ENCODE data around the gene P4HB.

P4HB gene

DNA sequence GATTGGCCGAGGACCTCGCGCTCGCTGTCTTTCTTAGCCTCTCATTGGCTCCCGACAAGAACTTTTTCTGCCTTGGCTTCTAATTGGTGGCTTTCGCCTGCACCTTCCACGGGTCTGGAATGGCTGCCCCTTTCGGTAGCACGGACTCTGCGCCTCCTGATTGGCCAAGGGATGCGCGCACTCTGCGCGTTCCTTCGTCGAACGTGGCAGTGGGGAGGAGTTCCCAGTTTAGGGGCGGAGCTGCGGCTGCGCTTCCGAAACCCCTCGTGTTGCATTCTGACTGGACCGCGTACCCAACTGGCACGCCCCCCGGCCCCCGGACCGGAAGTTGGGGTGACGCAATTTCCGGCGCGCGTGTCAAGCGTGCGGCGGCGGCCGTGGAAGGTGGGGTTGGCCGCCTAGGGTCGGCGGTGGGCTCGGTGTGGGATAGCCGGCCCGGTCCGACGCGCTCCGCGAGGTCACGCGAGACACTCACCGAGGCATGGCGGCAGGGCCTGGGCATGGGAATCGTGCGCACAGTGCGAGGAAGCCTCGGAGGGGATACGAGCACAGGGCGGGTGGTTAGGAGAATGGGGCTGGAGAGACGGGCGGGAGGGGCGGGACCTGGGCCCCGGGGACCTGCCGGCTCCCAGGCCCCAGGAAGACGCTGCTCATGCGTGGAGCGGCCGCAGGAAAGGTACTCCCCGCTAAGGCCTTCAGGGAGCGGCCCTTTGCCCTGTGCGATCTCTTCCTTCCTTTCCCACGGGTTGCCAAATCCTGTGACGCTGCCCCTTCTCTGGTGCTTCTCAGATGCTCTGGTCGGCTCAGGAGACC lies 627 bp upstream of the P4HB start:
- H3K4me3 ChIP-seq (ENCODE audit: low read length in 2 of 2), result peak overlapping the region; percentile 84 to 91
- peaks cover 13 to 23% of the 10 kb centered on the region in 2 donors for H3K36me3 ChIP-seq (ENCODE audit: control insufficient read depth in 2 of 2, insufficient read depth in 2 of 2, low read length in 2 of 2)
- peak overlapping the region; percentile 97 to 98 for H3K9ac ChIP-seq (ENCODE audit: low read depth in 1 of 2, low read length in 2 of 2)
- no peaks in the 10 kb centered on the region for H3K9me3 ChIP-seq (ENCODE audit: control insufficient read depth in 2 of 2, low read length in 2 of 2)
- H3K27ac ChIP-seq (ENCODE audit: low read depth in 2 of 2, low read length in 2 of 2), result peak overlapping the region; percentile 96 to 99
- peaks cover 48 to 50% of the 10 kb centered on the region in 2 donors for H3K4me1 ChIP-seq (ENCODE audit: control insufficient read depth in 2 of 2, insufficient read depth in 2 of 2, low read length in 2 of 2)
- no peaks in the 10 kb centered on the region for H3K27me3 ChIP-seq (ENCODE audit: control insufficient read depth in 2 of 2, insufficient read depth in 2 of 2, low read length in 2 of 2)

DNA sequence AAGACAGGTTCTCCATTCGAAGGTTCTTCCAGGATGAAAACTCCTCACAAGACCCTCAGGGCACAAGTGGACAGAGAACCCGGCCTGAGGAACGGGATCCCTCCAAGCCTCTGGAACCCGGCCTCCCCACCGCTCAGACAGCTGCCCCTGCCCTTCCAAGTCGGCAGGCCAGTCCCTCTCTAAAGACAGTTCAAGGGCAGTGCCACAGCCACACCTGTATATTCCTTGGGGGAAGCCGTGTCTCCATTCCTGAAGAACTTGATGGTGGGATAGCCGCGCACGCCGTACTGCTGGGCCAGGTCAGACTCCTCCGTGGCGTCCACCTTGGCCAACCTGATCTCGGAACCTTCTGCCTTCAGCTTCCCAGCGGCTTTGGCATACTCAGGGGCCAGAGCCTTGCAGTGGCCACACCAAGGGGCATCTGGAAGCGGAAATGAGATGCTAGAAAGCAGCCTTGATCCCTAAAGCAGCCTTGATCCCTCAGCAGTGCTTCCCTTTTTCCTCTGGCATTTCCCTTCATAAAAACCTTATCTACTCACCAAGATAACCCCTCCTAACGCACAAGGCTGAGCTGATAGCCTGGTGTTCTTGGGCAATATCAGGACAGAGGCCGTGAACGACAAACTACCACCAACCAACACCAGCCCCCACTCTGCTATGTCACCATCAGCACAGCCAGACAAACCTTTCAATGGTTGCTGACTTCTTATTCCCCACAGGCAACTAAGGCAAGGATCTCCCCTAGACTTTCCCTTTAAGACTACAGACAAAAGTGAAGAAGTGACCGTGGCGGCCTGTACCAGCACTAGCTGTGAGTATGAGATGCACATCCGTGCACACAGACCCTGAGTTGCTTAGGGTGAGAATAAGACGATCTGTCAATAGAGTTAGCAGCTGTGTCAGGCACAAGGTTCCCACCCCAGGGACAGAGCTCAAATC lies 1.1 kb downstream of the P4HB start:
- Histone ChIP-seq H3K9me3 (ENCODE audit: control insufficient read depth in 2 of 2, low read length in 2 of 2) (no peaks in the 10 kb centered on the region), H3K4me1 (ENCODE audit: control insufficient read depth in 2 of 2, insufficient read depth in 2 of 2, low read length in 2 of 2) (peaks cover 36 to 37% of the 10 kb centered on the region in 2 donors), H3K9ac (ENCODE audit: low read depth in 1 of 2, low read length in 2 of 2) (peak overlapping the region; percentile 93 to 96), H3K27ac (ENCODE audit: low read depth in 2 of 2, low read length in 2 of 2) (peak overlapping the region; percentile 93 to 94), H3K4me3 (ENCODE audit: low read length in 2 of 2) (peak overlapping the region; percentile 74 to 96), H3K27me3 (ENCODE audit: control insufficient read depth in 2 of 2, insufficient read depth in 2 of 2, low read length in 2 of 2) (no peaks in the 10 kb centered on the region), H3K36me3 (ENCODE audit: control insufficient read depth in 2 of 2, insufficient read depth in 2 of 2, low read length in 2 of 2) (peaks cover 29 to 39% of the 10 kb centered on the region in 2 donors)

DNA sequence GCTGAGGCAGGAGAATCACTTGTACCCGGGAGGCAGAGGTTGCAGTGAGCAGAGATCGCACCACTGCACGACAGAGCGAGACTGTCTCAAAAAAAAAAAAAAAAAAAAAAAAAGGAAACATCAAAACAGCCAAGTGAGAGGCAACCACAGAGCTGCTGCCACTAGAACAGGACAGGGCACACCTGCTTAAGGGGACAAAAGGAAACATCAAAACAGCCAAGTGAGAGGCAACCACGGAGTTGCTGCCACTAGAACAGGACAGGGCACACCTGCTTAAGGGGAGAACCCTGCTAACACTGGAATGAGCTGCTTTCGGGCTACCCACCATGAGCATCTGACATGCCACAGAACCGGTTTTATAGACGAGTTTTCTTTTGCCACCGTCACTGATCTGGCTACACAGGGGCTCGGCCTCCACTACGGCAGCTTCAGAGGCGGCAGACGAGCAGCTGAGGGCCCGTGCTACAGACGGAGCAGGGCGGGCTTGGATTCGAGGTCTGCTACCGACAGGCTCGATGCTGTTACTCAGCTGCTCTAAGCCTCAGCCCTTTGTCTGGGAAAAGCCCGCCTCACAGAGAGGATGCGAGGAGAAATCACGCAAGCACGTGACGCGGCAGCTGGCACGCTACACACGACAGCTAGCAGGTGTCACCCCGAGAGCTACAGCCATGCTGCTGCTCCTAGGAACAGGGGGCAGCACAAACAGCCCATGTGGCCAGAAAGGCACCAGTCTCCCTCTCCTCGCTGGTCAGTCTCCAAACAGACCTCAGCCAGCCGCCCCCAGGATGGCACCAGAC lies 2.0 kb downstream of the P4HB start:
- peak overlapping the region; percentile 74 to 96 for H3K4me3 ChIP-seq (ENCODE audit: low read length in 2 of 2)
- no peaks in the 10 kb centered on the region for H3K9me3 ChIP-seq (ENCODE audit: control insufficient read depth in 2 of 2, low read length in 2 of 2)
- peaks cover 31 to 32% of the 10 kb centered on the region in 2 donors for H3K4me1 ChIP-seq (ENCODE audit: control insufficient read depth in 2 of 2, insufficient read depth in 2 of 2, low read length in 2 of 2)
- H3K27me3 ChIP-seq (ENCODE audit: control insufficient read depth in 2 of 2, insufficient read depth in 2 of 2, low read length in 2 of 2), result no peaks in the 10 kb centered on the region
- H3K27ac ChIP-seq (ENCODE audit: low read depth in 2 of 2, low read length in 2 of 2), result no peak overlapping the region
- H3K36me3 ChIP-seq (ENCODE audit: control insufficient read depth in 2 of 2, insufficient read depth in 2 of 2, low read length in 2 of 2), result peaks cover 32 to 48% of the 10 kb centered on the region in 2 donors
- H3K9ac ChIP-seq (ENCODE audit: low read depth in 1 of 2, low read length in 2 of 2), result peak overlapping the region; percentile 93 to 96

DNA sequence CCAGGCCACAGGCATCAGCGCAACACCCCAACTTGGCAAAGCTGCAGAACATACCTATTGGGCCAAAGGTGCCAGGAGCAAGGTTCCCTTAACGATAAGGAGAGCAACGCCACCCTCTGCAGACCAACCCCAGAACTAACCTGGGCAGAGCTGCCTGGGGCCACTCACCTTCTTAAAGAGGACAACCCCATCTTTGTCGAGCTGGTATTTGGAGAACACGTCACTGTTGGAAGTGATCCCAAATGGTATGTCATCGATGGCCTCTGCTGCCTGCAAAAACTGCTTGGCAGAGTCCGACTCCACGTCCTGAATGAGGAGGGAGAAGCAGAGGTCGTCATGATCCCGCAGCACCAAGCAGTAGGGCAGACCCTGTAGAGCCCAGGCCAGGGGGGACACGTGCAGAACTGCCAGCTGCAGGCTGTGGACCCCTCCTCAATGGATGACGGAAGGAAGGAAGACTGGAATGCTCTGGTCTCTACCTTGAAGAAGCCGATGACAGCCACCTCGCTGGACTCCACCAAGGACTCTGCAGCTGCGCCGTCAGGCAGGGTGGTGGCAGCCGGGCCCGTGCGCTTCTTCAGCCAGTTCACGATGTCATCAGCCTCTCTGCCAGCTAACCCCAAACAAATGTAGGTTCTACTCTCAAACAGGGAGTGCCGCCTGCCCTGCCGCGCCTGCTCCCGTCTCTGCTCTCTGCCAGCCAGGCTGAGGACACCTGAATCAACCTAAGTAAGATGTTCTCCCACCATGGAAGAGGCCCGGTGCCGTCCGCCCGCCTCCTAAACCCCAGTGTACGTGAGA lies 5.2 kb downstream of the P4HB start:
- H3K9me3 ChIP-seq (ENCODE audit: control insufficient read depth in 2 of 2, low read length in 2 of 2), result no peaks in the 10 kb centered on the region
- no peak overlapping the region for H3K4me3 ChIP-seq (ENCODE audit: low read length in 2 of 2)
- no peak overlapping the region for H3K9ac ChIP-seq (ENCODE audit: low read depth in 1 of 2, low read length in 2 of 2)
- H3K36me3 ChIP-seq (ENCODE audit: control insufficient read depth in 2 of 2, insufficient read depth in 2 of 2, low read length in 2 of 2), result peaks cover 52 to 64% of the 10 kb centered on the region in 2 donors
- H3K27me3 ChIP-seq (ENCODE audit: control insufficient read depth in 2 of 2, insufficient read depth in 2 of 2, low read length in 2 of 2), result no peaks in the 10 kb centered on the region
- no peak overlapping the region for H3K27ac ChIP-seq (ENCODE audit: low read depth in 2 of 2, low read length in 2 of 2)
- peaks cover 15 to 21% of the 10 kb centered on the region in 2 donors for H3K4me1 ChIP-seq (ENCODE audit: control insufficient read depth in 2 of 2, insufficient read depth in 2 of 2, low read length in 2 of 2)

DNA sequence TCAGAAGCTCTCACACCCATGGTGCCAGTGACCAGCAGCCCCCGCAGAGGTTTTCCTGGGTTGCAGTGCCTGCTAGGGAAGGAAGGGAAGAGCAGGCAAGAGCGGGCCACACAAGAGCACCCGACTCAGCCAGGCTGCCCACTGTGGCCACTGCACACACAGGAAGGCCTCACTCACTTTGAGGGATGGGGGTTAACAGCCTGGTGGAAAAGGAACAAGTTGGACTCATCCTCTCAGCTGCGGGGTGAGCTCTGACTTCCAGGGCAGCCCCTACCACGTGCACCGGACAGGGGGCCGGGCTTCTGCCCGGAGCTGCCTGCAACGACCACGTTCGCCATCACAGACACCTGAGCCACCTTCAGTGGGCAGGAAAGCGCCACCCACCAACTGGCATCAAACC lies 8.1 kb downstream of the P4HB start:
- Histone ChIP-seq H3K27me3 (ENCODE audit: control insufficient read depth in 2 of 2, insufficient read depth in 2 of 2, low read length in 2 of 2) (no peaks in the 10 kb centered on the region), H3K4me3 (ENCODE audit: low read length in 2 of 2) (no peak overlapping the region), H3K4me1 (ENCODE audit: control insufficient read depth in 2 of 2, insufficient read depth in 2 of 2, low read length in 2 of 2) (no peaks in the 10 kb centered on the region), H3K27ac (ENCODE audit: low read depth in 2 of 2, low read length in 2 of 2) (no peak overlapping the region), H3K36me3 (ENCODE audit: control insufficient read depth in 2 of 2, insufficient read depth in 2 of 2, low read length in 2 of 2) (peaks cover 48 to 55% of the 10 kb centered on the region in 2 donors), H3K9me3 (ENCODE audit: control insufficient read depth in 2 of 2, low read length in 2 of 2) (no peaks in the 10 kb centered on the region), H3K9ac (ENCODE audit: low read depth in 1 of 2, low read length in 2 of 2) (no peak overlapping the region)

DNA sequence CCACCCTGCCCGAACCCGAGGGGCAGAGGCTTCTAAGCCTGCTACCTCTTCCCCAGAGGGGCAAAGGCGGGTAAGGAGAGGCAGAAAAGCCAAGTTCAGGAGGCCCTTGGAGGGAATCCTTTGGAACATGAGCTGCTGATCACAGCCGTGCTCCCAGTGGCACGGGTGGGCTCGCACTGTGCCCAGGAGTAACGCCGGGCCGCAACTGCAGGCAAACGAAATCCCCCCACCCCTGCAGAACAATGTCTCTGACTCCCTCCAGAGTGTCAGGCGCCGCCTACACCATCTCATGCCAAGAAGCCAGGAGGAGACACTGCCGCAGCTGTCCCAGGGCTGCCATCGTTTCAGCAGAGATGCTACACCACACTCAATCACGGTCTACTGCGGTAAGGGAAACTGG lies 8.9 kb downstream of the P4HB start:
- peaks cover 56 to 60% of the 10 kb centered on the region in 2 donors for H3K36me3 ChIP-seq (ENCODE audit: control insufficient read depth in 2 of 2, insufficient read depth in 2 of 2, low read length in 2 of 2)
- H3K4me3 ChIP-seq (ENCODE audit: low read length in 2 of 2), result no peak overlapping the region
- no peaks in the 10 kb centered on the region for H3K4me1 ChIP-seq (ENCODE audit: control insufficient read depth in 2 of 2, insufficient read depth in 2 of 2, low read length in 2 of 2)
- no peaks in the 10 kb centered on the region for H3K27me3 ChIP-seq (ENCODE audit: control insufficient read depth in 2 of 2, insufficient read depth in 2 of 2, low read length in 2 of 2)
- no peaks in the 10 kb centered on the region for H3K9me3 ChIP-seq (ENCODE audit: control insufficient read depth in 2 of 2, low read length in 2 of 2)
- H3K9ac ChIP-seq (ENCODE audit: low read depth in 1 of 2, low read length in 2 of 2), result no peak overlapping the region
- H3K27ac ChIP-seq (ENCODE audit: low read depth in 2 of 2, low read length in 2 of 2), result no peak overlapping the region

DNA sequence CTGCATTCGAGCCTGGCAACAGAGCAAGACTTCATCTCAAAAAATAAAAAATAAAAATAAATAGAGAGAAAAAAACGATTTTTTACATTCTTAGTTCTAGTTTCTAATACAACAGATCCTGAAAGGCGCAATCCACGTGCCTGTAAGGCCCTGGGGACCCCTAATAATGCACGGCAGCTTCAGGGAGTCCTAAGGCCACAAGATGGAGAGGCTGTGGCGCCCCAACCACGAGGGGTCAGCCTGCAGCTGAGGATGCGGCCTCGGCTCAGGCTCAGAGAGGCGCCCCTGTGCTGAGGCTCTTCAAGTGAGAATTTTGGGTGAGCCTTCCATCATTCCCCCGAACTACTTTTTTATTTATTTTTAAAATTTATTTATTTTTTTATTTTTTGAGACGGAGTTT lies 10.9 kb downstream of the P4HB start:
- no peaks in the 10 kb centered on the region for H3K27me3 ChIP-seq (ENCODE audit: control insufficient read depth in 2 of 2, insufficient read depth in 2 of 2, low read length in 2 of 2)
- no peak overlapping the region for H3K4me3 ChIP-seq (ENCODE audit: low read length in 2 of 2)
- no peaks in the 10 kb centered on the region for H3K9me3 ChIP-seq (ENCODE audit: control insufficient read depth in 2 of 2, low read length in 2 of 2)
- H3K9ac ChIP-seq (ENCODE audit: low read depth in 1 of 2, low read length in 2 of 2), result no peak overlapping the region
- H3K36me3 ChIP-seq (ENCODE audit: control insufficient read depth in 2 of 2, insufficient read depth in 2 of 2, low read length in 2 of 2), result peaks cover 60 to 66% of the 10 kb centered on the region in 2 donors
- H3K27ac ChIP-seq (ENCODE audit: low read depth in 2 of 2, low read length in 2 of 2), result no peak overlapping the region
- no peaks in the 10 kb centered on the region for H3K4me1 ChIP-seq (ENCODE audit: control insufficient read depth in 2 of 2, insufficient read depth in 2 of 2, low read length in 2 of 2)

DNA sequence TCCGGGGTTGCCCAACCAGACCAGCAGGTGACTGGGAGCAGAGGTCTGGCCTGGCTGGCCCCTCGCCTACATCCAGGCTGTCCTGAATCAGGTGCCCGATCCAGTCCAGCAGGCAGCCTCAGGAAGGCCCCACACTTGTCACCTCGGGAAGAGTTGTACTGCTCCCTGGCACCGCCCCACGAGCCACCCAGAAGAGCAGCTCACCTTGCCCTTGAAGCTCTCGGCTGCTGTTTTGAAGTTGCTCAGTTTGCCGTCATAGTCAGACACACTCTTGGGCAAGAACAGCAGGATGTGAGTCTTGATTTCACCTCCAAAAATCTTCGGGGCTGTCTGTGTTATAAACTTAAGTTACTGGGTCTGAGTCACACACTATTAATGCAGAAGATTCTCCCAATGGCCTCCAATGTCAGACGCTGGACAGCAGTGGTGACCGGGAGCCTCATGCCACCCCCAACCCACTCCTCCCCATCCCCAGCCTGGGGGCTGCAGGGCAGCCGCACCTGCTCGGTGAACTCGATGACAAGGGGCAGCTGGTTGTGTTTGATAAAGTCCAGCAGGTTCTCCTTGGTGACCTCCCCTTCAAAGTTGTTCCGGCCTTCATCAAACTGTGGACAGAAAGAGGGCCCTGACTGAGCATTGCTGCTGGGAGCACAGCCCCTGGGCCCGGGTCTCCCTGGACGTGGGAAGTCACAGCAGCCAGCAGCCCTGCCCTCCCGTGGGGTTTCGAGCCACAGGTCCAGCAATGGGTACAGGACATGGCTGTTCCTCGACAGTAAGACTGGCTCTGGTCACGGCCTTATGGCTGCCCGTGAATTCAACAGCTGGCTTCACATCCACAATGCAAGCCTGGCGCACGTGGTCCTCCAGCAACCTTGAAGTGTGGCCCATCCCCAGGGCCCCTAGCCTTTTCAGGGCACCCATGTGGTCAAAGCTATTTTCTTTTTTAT lies 13.3 kb downstream of the P4HB start:
- no peak overlapping the region for H3K4me3 ChIP-seq (ENCODE audit: low read length in 2 of 2)
- H3K27me3 ChIP-seq (ENCODE audit: control insufficient read depth in 2 of 2, insufficient read depth in 2 of 2, low read length in 2 of 2), result no peaks in the 10 kb centered on the region
- H3K36me3 ChIP-seq (ENCODE audit: control insufficient read depth in 2 of 2, insufficient read depth in 2 of 2, low read length in 2 of 2), result peaks cover 57 to 65% of the 10 kb centered on the region in 2 donors
- H3K4me1 ChIP-seq (ENCODE audit: control insufficient read depth in 2 of 2, insufficient read depth in 2 of 2, low read length in 2 of 2), result no peaks in the 10 kb centered on the region
- H3K27ac ChIP-seq (ENCODE audit: low read depth in 2 of 2, low read length in 2 of 2), result no peak overlapping the region
- H3K9ac ChIP-seq (ENCODE audit: low read depth in 1 of 2, low read length in 2 of 2), result no peak overlapping the region
- no peaks in the 10 kb centered on the region for H3K9me3 ChIP-seq (ENCODE audit: control insufficient read depth in 2 of 2, low read length in 2 of 2)
